ENCODE measurements around the gene CDK16. TPM values are rescaled to one million over a fixed set of nuclear protein-coding genes. Genes with fewer than 3 reads are reported as not detected.

Gene CDK16
- total RNA-seq, 2 donors from 2014 or later = 167 to 245 TPM

GRCh38 chrX:47198026-47198686 is 20.3 kb upstream of the CDK16 start:
- peak overlapping the region; percentile 98 for H3K27ac Mint-ChIP-seq
- Histone ChIP-seq H3K36me3 (ENCODE audit: control insufficient read depth, insufficient read depth, low read length) (peaks cover 67% of the 10 kb centered on the region), H3K27ac (ENCODE audit: low read depth, low read length) (no peak overlapping the region), H3K4me1 (ENCODE audit: control insufficient read depth, insufficient read depth, low read length) (peaks cover 8% of the 10 kb centered on the region), H3K4me3 (ENCODE audit: low read length) (peak overlapping the region; percentile 96), H3K27me3 (ENCODE audit: control insufficient read depth, insufficient read depth, low read length, poor library complexity, severe bottlenecking) (no peaks in the 10 kb centered on the region), H3K9me3 (ENCODE audit: control insufficient read depth, low read length) (no peaks in the 10 kb centered on the region), H3K9ac (ENCODE audit: extremely low read depth, low read length, poor library complexity, severe bottlenecking) (peak overlapping the region; percentile 53)
- H3K9me3 Mint-ChIP-seq = no peaks in the 10 kb centered on the region
- 64% methylated on average over 9 of the region's 10 CpGs; no CpG with 5 or more reads in 1 of the 2 experiments for WGBS, 2 experiments (ENCODE audit: insufficient coverage in 1 of 2, insufficient read length in 1 of 2)
- peak overlapping the region; percentile 97 for H3K4me3 Mint-ChIP-seq
- H3K4me1 Mint-ChIP-seq = peaks cover 54% of the 10 kb centered on the region
- peaks cover 82% of the 10 kb centered on the region for H3K36me3 Mint-ChIP-seq (ENCODE audit: low read depth)
- peak; percentile 83 for DNase-seq
- H3K27me3 Mint-ChIP-seq (ENCODE audit: insufficient read depth) = peaks cover 2% of the 10 kb centered on the region
- TF ChIP-seq, protein P1, sequence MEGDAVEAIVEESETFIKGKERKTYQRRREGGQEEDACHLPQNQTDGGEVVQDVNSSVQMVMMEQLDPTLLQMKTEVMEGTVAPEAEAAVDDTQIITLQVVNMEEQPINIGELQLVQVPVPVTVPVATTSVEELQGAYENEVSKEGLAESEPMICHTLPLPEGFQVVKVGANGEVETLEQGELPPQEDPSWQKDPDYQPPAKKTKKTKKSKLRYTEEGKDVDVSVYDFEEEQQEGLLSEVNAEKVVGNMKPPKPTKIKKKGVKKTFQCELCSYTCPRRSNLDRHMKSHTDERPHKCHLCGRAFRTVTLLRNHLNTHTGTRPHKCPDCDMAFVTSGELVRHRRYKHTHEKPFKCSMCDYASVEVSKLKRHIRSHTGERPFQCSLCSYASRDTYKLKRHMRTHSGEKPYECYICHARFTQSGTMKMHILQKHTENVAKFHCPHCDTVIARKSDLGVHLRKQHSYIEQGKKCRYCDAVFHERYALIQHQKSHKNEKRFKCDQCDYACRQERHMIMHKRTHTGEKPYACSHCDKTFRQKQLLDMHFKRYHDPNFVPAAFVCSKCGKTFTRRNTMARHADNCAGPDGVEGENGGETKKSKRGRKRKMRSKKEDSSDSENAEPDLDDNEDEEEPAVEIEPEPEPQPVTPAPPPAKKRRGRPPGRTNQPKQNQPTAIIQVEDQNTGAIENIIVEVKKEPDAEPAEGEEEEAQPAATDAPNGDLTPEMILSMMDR (conservative IDR thresholded peaks at IDR 0.05) = no peak

- no peak for DNase-seq
- Mint-ChIP-seq H3K9me3 (no peaks in the 10 kb centered on the region), H3K4me3 (peak overlapping the region; percentile 97), H3K36me3 (ENCODE audit: low read depth) (peaks cover 88% of the 10 kb centered on the region), H3K27ac (peak overlapping the region; percentile 98), H3K4me1 (peaks cover 54% of the 10 kb centered on the region), H3K27me3 (ENCODE audit: insufficient read depth) (no peaks in the 10 kb centered on the region)
- no peaks in the 10 kb centered on the region for H3K27me3 ChIP-seq (ENCODE audit: control insufficient read depth, insufficient read depth, low read length, poor library complexity, severe bottlenecking)
- H3K9me3 ChIP-seq (ENCODE audit: control insufficient read depth, low read length) = no peaks in the 10 kb centered on the region
- H3K4me3 ChIP-seq (ENCODE audit: low read length) = no peak overlapping the region
- WGBS, 2 experiments (ENCODE audit: insufficient coverage in 1 of 2, insufficient read length in 1 of 2) = 90% methylated on average over 14 of the region's 15 CpGs; no CpG with 5 or more reads in 1 of the 2 experiments
- no peak overlapping the region for H3K27ac ChIP-seq (ENCODE audit: low read depth, low read length)
- TF ChIP-seq, protein P1 (conservative IDR thresholded peaks at IDR 0.05) = no peak
- peaks cover 8% of the 10 kb centered on the region for H3K4me1 ChIP-seq (ENCODE audit: control insufficient read depth, insufficient read depth, low read length)
- peak overlapping the region; percentile 41 for H3K9ac ChIP-seq (ENCODE audit: extremely low read depth, low read length, poor library complexity, severe bottlenecking)
- peaks cover 68% of the 10 kb centered on the region for H3K36me3 ChIP-seq (ENCODE audit: control insufficient read depth, insufficient read depth, low read length)
These were observed 19.8 kb upstream of the CDK16 start for GRCh38 chrX:47198687-47199080.

GRCh38 chrX:47199286-47199685 is 19.2 kb upstream of the CDK16 start:
- Histone ChIP-seq H3K27ac (ENCODE audit: low read depth, low read length) (no peak overlapping the region), H3K9ac (ENCODE audit: extremely low read depth, low read length, poor library complexity, severe bottlenecking) (no peak overlapping the region), H3K27me3 (ENCODE audit: control insufficient read depth, insufficient read depth, low read length, poor library complexity, severe bottlenecking) (no peaks in the 10 kb centered on the region), H3K4me3 (ENCODE audit: low read length) (no peak overlapping the region), H3K36me3 (ENCODE audit: control insufficient read depth, insufficient read depth, low read length) (peaks cover 74% of the 10 kb centered on the region), H3K4me1 (ENCODE audit: control insufficient read depth, insufficient read depth, low read length) (peaks cover 8% of the 10 kb centered on the region), H3K9me3 (ENCODE audit: control insufficient read depth, low read length) (no peaks in the 10 kb centered on the region)
- peak overlapping the region; percentile 98 for H3K27ac Mint-ChIP-seq
- DNase-seq = no peak
- H3K27me3 Mint-ChIP-seq (ENCODE audit: insufficient read depth) = no peaks in the 10 kb centered on the region
- TF ChIP-seq, protein P1 (conservative IDR thresholded peaks at IDR 0.05) = no peak
- no peak overlapping the region for H3K4me3 Mint-ChIP-seq
- 98 to 100% methylated on average over 3 to 10 of the region's 10 CpGs for WGBS, 2 experiments (ENCODE audit: insufficient coverage in 1 of 2, insufficient read length in 1 of 2)
- no peaks in the 10 kb centered on the region for H3K9me3 Mint-ChIP-seq
- peaks cover 94% of the 10 kb centered on the region for H3K36me3 Mint-ChIP-seq (ENCODE audit: low read depth)
- peaks cover 52% of the 10 kb centered on the region for H3K4me1 Mint-ChIP-seq
